ENCODE data around the gene FAM53C.
"Not testable (repeated sequence)": the region's sequence is repeated elsewhere in the genome, so short reads cannot be mapped to it uniquely, and the experiment has no call there.

FAM53C gene

GRCh38 chr5:138389332-138389731 is 51.3 kb downstream of the FAM53C start:
- no peak overlapping the region for H4K91ac ChIP-seq (ENCODE audit: low read depth, low read length)
- no peaks in the 10 kb centered on the region for H3K27me3 ChIP-seq (ENCODE audit: insufficient read depth, low read length)
- H3K9me3 ChIP-seq (ENCODE audit: insufficient read depth, low read depth, low read length): no peaks in the 10 kb centered on the region
- peaks cover 25 to 43% of the 10 kb centered on the region in 2 experiments for H3K36me3 ChIP-seq (ENCODE audit: control insufficient read depth in 1 of 2, insufficient read depth in 2 of 2, low read length in 2 of 2)
- no peaks in the 10 kb centered on the region for H3K79me1 ChIP-seq (ENCODE audit: low read length)
- H2BK120ac ChIP-seq (ENCODE audit: insufficient read depth, low read length, poor library complexity): no peak overlapping the region
- H3K4me1 ChIP-seq (ENCODE audit: control insufficient read depth in 1 of 2, insufficient read depth in 2 of 2, low read length in 2 of 2): no peaks in the 10 kb centered on the region
- no peak overlapping the region for H4K8ac ChIP-seq (ENCODE audit: low read depth, low read length)
- no peak for DNase-seq
- H2BK5ac ChIP-seq (ENCODE audit: low read depth, low read length, poor library complexity): no peak overlapping the region
- WGBS (ENCODE audit: extremely low coverage, insufficient coverage, insufficient read length): no CpG with 5 or more reads among the region's 3 CpGs
- H3K18ac ChIP-seq (ENCODE audit: low read length): no peak overlapping the region
- no peak overlapping the region for H3K4ac ChIP-seq (ENCODE audit: low read depth, low read length)
- H3K4me3 ChIP-seq (ENCODE audit: low read depth, low read length): no peak overlapping the region
- H3K4me2 ChIP-seq (ENCODE audit: low read length): no peak overlapping the region
- H2BK12ac ChIP-seq (ENCODE audit: low read length): no peak overlapping the region
- no peak overlapping the region for H3K23ac ChIP-seq (ENCODE audit: low read length)
- H2AK5ac ChIP-seq (ENCODE audit: low read length): no peak overlapping the region
- H3K9ac ChIP-seq (ENCODE audit: low read length): no peak overlapping the region
- H4K12ac ChIP-seq (ENCODE audit: low read depth, low read length): no peak overlapping the region
- H2AFZ ChIP-seq (ENCODE audit: insufficient read depth, low read length, poor library complexity): no peak overlapping the region
- H3K79me2 ChIP-seq (ENCODE audit: control insufficient read depth, insufficient read depth, low read length, poor library complexity): no peaks in the 10 kb centered on the region
- H3K27ac ChIP-seq (ENCODE audit: low read depth, low read length): no peak overlapping the region
- no peak overlapping the region for H3K14ac ChIP-seq (ENCODE audit: low read length)

- H3K36me3 ChIP-seq (ENCODE audit: control insufficient read depth in 1 of 2, insufficient read depth in 2 of 2, low read length in 2 of 2): peaks cover 24 to 43% of the 10 kb centered on the region in 2 experiments
- H3K27ac ChIP-seq (ENCODE audit: low read depth, low read length); H3K4ac ChIP-seq (ENCODE audit: low read depth, low read length); H3K79me2 ChIP-seq (ENCODE audit: control insufficient read depth, insufficient read depth, low read length, poor library complexity); H2AFZ ChIP-seq (ENCODE audit: insufficient read depth, low read length, poor library complexity); H2BK120ac ChIP-seq (ENCODE audit: insufficient read depth, low read length, poor library complexity); DNase-seq; H3K9ac ChIP-seq (ENCODE audit: low read length); H4K91ac ChIP-seq (ENCODE audit: low read depth, low read length); H2AK5ac ChIP-seq (ENCODE audit: low read length); H3K23ac ChIP-seq (ENCODE audit: low read length); H2BK5ac ChIP-seq (ENCODE audit: low read depth, low read length, poor library complexity); H3K79me1 ChIP-seq (ENCODE audit: low read length); H3K14ac ChIP-seq (ENCODE audit: low read length); H2BK12ac ChIP-seq (ENCODE audit: low read length); H3K27me3 ChIP-seq (ENCODE audit: insufficient read depth, low read length); H3K4me2 ChIP-seq (ENCODE audit: low read length); H4K12ac ChIP-seq (ENCODE audit: low read depth, low read length); H3K4me1 ChIP-seq (ENCODE audit: control insufficient read depth in 1 of 2, insufficient read depth in 2 of 2, low read length in 2 of 2); H3K9me3 ChIP-seq (ENCODE audit: insufficient read depth, low read depth, low read length); H3K18ac ChIP-seq (ENCODE audit: low read length); H4K8ac ChIP-seq (ENCODE audit: low read depth, low read length); H3K4me3 ChIP-seq (ENCODE audit: low read depth, low read length): not testable (repeated sequence)
- no CpG with 5 or more reads among the region's 10 CpGs for WGBS (ENCODE audit: extremely low coverage, insufficient coverage, insufficient read length)
Observed at GRCh38 chr5:138389911-138390310, 51.8 kb downstream of the FAM53C start.

- WGBS (ENCODE audit: extremely low coverage, insufficient coverage, insufficient read length): no CpG with 5 or more reads among the region's 9 CpGs
- H2AK5ac ChIP-seq (ENCODE audit: low read length): no peak overlapping the region
- no peak overlapping the region for H3K27ac ChIP-seq (ENCODE audit: low read depth, low read length)
- H2BK12ac ChIP-seq (ENCODE audit: low read length): no peak overlapping the region
- H4K91ac ChIP-seq (ENCODE audit: low read depth, low read length): no peak overlapping the region
- no peak overlapping the region for H2BK120ac ChIP-seq (ENCODE audit: insufficient read depth, low read length, poor library complexity)
- no peak overlapping the region for H3K4me3 ChIP-seq (ENCODE audit: low read depth, low read length)
- no peaks in the 10 kb centered on the region for H3K79me1 ChIP-seq (ENCODE audit: low read length)
- no peak overlapping the region for H2AFZ ChIP-seq (ENCODE audit: insufficient read depth, low read length, poor library complexity)
- H3K23ac ChIP-seq (ENCODE audit: low read length): no peak overlapping the region
- no peaks in the 10 kb centered on the region for H3K9me3 ChIP-seq (ENCODE audit: insufficient read depth, low read depth, low read length)
- no peak overlapping the region for H4K12ac ChIP-seq (ENCODE audit: low read depth, low read length)
- no peaks in the 10 kb centered on the region for H3K4me1 ChIP-seq (ENCODE audit: control insufficient read depth in 1 of 2, insufficient read depth in 2 of 2, low read length in 2 of 2)
- H3K14ac ChIP-seq (ENCODE audit: low read length): no peak overlapping the region
- H3K27me3 ChIP-seq (ENCODE audit: insufficient read depth, low read length): no peaks in the 10 kb centered on the region
- no peaks in the 10 kb centered on the region for H3K79me2 ChIP-seq (ENCODE audit: control insufficient read depth, insufficient read depth, low read length, poor library complexity)
- no peak overlapping the region for H4K8ac ChIP-seq (ENCODE audit: low read depth, low read length)
- no peak overlapping the region for H3K18ac ChIP-seq (ENCODE audit: low read length)
- H2BK5ac ChIP-seq (ENCODE audit: low read depth, low read length, poor library complexity): no peak overlapping the region
- no peak overlapping the region for H3K4ac ChIP-seq (ENCODE audit: low read depth, low read length)
- H3K9ac ChIP-seq (ENCODE audit: low read length): no peak overlapping the region
- H3K36me3 ChIP-seq (ENCODE audit: control insufficient read depth in 1 of 2, insufficient read depth in 2 of 2, low read length in 2 of 2): peaks cover 19 to 36% of the 10 kb centered on the region in 2 experiments
- DNase-seq: no peak
- no peak overlapping the region for H3K4me2 ChIP-seq (ENCODE audit: low read length)
Observed at GRCh38 chr5:138391859-138392386, 53.9 kb downstream of the FAM53C start.

Measured in trophoblast cell (in vitro differentiated cells and primary cell).